Stimulated activated CD4-positive, alpha-beta T cell treated with anti-CD3 and anti-CD28 coated beads, Interleukin-1b, Interleukin-23, amount 100 ng/mL, for 1 hour (primary cell): Measurements from ENCODE around the gene ST14.
"Not testable (repeated sequence)": the region's sequence is repeated elsewhere in the genome, so short reads cannot be mapped to it uniquely, and the experiment has no call there.

Experiments used
- DNase-seq, 2 donors: peaks; one replicate each; pipeline ENCODE4 v3.0.0-alpha.2; 2020; ENCODE audit warnings: low read depth in 2 of 2

Gene ST14

DNA sequence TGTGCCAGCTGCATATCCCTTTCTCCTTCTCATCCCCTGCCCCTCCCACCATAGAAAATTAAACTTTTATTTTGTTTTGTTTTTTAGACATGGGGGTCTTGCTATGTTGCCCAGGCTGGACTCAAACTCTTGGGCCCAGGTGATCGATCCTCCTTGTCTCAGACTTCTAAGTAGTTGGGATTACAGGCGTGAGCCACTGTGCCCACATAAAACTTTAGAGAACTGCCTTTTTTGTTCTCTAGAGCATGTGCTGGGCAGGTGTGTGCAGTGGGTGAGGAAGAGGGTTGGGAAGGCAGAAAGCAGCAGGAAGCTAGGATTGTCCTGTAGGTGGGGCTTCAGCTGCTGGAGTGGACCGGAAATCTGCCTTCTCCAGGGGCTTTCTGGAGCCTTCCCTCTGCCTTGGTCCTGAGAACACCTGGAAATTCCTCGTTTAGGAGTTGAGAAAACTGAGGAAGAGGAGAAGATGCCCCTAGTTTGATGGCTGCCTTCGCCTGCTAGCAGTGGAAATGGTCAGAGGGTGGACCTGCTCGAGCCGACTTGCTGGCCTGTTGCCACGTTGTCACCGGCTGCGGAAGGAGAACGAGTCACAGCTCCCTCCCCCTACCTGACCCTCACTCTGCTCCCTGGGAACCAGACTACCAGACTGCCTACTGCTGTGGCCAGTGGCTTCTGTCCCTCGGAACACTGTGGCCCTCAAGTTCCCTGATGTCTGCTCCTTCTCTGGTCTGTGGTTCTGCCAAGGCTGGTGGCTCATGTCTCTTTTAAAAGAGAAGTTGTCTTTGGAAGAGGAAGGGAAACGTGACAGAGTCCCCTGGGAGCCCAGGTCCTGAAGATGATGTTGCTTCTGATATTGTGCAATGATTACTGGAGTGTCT is 4.0 kb downstream of the ST14 start:
- DNase-seq = no peak

DNA sequence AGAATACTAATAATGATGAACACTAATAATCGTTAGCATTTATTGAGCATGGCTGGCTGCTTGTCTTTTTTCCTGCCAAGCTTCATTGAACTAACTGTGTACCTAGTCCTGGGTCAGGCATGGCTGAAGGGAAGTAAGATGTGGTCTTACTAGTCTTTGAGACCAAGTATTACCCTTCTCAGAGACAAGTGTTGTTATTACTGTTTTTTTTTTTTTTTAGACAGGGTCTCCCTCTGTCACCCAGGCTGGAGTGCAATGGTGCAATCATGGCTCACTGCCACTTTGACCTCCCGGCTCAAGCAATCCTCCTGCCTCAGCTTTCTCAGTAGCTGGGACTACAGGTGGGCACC is 4.6 kb downstream of the ST14 start:
- DNase-seq = no peak

DNA sequence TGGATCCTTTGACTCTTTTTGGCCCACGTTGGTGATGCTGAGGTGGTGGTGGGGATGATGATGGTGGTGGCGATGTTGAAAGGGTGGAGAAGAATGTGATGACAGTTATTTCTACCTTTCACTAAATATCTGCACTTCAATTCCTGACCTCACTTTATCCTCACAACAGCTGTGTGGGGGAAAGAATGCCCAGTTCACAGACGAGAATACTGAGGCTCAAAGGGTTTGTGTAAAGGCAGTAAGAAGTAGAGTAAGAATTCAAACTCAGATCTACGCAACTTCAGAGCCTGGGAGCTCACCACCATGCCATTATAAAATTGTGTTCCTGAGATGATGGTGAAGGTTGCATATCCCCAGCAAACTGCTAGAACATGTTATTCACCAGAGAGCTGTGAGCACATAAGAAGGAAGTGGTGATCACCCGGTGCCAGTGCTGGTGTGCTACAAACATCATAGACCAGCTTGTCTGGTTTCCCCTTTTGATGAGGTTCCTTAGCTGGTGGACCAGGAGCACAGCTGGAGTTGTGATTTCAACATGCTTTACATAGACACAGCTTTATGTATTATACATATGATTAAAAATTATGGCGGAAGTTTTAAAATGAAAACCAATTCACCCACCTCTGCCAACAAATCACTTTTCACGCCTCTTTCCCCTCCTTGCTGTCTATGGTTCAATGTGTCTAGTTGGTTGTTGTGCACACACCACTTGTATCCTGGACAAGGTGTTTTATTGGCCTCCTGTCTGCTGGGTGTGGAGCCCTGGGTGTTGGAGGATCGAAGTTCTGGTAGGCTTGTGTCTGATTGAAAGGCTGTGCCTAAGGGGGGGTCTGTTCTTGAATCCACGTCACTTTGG is 6.2 kb downstream of the ST14 start:
- no peak for DNase-seq

DNA sequence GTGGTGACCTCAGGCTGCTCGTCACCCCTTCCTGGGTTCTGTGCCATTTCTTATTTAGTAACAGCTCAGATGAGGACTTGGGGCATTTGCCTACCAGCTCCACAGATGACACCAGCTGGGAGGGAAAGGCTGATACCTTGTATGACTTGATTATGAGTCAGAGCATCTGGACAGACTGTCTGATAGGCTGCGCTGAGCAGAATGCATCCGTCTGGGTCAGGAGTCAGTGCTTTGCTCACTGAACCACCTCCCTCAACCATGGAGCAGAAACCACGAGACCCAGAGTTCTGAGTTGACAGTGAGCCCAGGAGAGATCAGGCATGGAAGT is 6.8 kb downstream of the ST14 start:
- DNase-seq = no peak

- DNase-seq = no peak
These were observed 7.6 kb downstream of the ST14 start for GRCh38 chr11:130167146-130167545.

GRCh38 chr11:130168105-130168504 is 8.5 kb downstream of the ST14 start:
- no peak for DNase-seq

DNA sequence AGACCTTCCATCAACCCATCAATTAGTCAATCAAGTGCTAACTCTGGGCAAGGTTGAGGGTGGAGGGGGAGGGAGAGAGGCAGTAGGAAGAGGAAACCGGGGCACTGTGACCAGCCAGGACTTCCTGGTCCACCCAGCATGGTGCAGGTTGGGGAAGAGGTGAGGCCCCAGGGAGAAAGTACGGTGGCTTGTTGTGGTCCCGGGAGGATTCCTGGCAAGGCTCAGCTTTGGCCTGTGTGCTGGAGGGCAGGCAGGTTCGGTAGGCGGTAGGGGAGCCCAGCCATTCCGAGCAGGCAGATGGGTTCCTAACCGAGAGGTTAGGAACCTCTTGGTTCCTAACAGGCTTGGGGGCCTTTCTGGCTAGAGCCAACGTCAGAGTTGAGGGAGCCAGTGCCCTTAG is 10.8 kb downstream of the ST14 start:
- no peak for DNase-seq

DNA sequence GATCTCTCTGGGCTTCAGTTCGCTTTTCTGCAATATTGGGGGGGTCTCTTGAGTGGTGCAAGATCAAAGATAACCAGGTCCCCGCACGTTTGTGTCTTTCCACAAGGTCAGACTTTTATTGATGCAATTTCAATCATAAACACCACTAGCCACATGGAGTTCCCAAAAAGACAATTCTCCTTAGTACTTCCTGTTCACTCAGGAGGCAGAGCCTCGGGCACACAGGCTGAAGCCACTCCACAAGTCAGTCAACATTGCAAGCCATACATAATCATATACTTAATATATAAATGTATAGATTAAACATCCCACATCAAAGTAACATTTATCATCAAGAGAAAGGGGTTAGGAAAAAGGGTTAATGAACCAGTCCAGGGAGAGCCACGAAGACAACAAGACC is 12.0 kb downstream of the ST14 start:
- DNase-seq = no peak

DNA sequence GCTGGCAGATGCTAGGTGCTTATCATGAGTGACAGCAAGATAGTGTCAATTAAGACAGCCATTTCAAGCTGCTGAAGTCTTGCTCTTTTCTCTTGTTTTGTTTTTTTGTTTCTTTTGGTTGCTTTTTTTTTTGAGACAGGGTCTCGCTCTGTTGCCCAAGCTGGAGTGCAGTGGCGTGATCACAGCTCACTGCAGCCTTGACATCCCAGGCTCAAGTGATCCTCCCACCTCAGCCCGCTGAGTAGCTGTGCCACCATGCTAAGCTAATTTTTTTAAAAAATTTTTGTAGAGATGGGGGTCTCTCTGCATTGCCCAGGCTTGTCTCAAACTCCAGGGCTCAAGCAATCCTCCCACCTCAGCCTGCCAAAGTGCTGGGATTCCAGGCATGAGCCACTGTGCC is 12.4 kb downstream of the ST14 start:
- DNase-seq = not testable (repeated sequence)

DNA sequence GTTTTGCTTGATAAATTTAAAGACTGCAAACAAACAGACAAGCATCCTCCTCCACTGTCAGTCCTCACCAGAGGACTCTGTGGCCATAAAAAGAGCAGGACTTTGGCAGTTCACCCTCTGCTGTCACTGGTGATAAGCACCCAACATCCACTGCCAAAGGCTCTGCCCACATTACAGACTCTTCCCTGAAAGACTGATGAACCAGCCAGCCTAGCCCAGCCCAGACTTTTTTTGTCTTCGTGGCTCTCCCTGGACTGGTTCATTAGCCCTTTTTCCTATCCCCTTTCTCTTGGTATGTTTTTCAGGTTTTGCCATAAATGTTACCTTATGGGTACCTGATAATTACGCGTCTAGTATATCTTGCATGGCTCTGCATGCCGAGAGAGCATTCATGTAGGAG is 15.1 kb downstream of the ST14 start:
- no peak for DNase-seq

GRCh38 chr11:130175898-130176297 is 16.3 kb downstream of the ST14 start:
- no peak for DNase-seq

DNA sequence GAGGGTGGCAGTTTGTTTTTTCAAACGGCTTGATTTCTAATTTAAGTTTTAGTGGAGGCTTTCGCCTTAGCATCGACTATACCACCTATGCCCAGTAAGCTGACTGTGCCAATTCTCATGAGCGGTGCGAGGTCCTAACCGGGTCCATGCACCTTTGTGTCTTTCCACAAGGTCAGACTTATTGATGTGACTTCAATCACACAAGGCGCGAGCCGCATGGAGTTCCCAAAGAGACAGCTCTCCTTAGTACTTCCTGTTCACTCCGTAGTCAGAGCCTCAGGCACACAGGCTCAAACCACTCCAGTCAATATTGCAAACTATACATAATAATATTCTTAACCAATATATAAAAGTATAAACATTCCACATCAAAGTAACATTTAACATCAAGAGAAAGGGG is 18.2 kb downstream of the ST14 start:
- no peak for DNase-seq

DNA sequence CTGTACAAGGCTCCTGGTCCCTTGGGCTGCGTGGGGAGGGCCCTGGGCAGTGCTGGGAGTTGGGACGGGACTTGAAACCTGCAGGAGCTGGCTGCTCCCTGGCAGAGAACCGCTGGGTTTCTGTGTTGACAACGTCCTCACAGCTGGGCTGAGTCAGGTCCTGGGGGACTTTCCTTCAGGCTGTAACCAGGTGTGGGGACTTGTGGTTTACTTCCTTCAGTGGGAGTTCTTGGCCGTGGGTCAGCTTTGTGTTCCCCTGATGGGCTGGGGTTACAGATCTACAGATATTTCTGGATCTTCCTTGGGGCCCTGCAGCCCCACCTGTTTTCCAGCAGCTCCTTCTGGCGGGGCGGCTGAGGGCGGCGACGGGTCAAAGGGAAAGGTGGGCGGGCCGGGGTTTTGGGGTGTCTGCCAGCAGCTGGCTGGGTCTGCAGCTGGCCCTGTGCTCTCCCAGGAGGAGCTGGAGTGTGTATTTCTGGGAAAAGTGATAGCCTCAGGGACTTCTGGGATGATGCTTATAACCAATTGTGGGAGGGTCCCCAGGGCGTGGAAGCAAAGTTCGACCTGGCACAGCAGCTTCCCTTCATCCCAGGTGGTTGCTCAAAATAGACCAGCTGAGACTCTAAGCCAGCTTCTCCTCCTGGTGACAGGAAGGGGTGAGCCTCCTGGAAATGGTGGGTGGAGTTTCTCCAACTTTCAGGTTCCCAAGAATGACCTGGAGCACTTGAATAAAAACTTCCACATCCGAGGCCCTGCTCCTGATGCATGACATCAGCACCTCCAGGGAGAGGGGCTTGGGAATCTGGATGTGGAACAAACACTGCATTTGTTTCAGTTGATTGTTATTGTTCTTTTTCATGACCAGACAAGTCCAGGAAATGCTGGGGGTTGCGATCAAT is 19.1 kb downstream of the ST14 start:
- DNase-seq = no peak

GRCh38 chr11:130179396-130180306 is 20.1 kb downstream of the ST14 start:
- DNase-seq = no peak

- no peak for DNase-seq
These were observed 20.9 kb downstream of the ST14 start for GRCh38 chr11:130180491-130180890.

DNA sequence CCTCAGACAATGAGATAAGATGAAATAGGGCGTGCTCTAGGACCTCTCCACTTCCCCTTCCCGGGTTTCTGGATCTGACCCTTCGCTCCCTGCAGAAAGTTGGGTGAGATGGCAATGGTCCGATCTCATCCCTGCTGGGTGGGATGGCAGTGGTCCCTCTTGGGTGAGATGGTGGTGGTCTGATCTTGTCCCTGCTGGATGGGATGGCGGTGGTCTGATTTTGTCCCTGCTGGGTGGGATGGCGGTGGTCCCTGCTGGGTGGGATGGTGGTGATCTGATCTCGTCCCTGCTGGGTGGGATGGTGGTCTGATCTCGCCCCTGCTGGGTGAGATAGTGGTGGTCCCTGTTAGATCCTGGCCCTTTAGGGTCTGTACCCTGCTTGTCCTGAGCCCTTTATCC is 21.3 kb downstream of the ST14 start:
- no peak for DNase-seq

DNA sequence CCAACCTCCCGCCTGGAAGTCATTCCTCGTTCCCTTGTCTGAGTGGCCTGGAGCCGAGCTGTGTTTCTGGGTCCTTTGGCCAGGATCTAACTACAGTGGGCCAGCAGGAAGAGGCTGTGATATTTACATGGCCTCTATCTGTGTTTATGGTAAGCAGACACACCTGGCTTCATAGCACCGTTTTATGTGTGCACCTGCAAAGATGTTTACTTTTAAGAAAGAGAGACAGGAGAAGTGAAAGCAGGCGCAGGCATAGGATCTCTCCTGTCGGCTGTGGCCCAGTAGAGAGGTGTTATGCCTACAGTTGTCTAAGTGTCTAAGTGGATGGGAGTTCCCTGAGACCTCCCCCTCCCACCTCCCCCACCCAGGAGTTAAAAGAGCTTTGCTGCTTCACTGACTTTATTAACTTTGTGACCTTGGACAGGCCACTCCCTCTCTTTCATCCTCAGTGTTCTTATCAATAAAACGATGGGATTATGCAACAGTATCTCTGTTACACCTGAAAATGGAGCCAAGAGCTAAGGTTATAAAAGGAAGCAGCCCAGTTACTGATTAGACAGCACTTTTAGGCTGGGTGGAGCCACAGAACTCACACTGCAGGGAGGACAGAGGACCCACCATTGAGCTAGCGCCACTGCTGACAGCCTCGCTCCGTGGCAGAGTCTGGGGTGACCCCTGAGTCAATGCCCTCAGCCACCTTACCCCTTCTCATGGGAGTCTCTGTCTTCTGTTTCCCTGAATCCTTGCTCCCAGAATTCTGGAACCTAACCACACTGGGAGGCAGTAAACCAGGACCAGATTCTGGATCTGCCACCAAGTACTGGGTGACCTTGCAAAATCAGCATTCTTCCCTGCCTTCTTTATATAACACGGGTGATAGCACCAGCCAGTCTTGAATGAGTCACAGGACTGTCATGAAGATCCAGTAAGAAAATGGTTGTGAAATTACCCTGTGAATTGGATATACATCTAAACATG is 22.0 kb downstream of the ST14 start:
- no peak for DNase-seq

DNA sequence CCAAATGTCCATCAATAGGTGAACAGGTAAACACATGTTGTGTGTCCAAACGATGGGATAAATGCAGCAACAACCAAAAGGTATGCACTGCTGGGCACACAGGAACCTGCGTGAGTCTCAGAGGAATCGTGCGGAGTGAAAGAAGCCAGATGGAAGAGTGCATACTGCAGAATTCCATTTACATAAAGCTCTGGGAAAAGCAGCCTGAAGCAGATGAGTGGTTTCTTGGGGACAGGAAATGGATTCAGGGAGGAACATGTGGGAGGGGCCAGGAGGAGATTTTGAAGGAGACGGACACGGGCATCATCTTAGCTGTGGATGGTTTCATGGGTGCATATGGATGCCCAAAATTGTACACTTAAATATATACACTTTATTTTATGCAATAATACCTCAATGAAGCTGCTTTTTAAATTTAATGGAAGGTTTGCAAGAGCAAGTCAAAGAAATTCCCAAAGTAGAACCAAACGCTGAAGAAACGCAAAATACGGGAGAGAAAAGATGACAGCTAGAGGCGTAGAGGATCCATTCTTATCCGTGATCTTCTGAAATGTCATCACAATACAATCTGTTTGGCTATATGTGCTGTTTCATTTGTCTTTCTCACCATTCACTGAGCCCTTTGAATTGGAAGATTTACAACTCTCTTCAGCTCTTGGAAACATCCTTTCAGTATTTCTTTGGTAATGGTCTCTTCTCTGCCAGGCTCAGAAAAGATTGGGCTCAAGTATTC is 24.5 kb downstream of the ST14 start:
- no peak for DNase-seq

DNA sequence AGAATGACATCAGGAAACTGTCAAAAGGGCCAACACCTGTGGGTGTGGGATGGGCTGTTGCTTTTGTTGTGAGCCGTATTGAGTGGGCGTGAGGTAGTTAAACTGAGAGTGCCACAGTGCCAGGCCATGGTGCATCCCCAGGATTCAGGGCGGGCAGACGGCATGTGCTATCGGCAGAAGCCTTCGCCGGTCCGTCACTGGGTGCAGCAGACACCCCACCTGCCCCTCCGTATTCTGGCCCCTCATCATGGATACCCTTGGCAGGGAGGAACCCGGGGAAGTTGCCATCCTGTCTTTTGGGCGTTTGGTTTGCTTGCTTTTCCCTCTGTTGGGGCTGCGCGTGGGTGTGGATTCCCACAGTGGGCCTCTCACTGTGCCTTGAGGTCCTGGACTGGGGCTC is 27.5 kb downstream of the ST14 start:
- no peak for DNase-seq
